ENCODE data around the gene APBA1.

APBA1 gene

GRCh38 chr9:69472101-69472620 lies 200.0 kb downstream of the APBA1 start:
- no peak for DNase-seq (ENCODE audit: low spot score)

DNA sequence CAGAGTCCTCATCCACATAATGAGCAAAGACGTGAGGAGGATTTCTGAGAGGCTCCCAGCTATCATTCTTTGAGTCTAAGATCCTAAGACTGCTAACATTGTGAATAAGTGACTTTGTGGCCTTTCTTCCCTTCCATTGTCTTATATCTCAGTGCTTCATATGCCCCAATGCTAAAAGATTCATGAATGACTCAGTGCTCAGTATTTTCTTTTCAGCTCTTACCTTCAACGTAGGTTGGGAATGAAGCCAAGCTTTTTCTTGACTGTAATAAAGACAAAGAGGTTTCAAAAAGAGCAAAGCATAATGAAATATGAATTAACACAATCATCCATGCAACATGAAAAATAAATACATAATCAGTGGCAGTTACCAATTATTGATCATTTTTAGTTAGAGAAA lies 200.7 kb downstream of the APBA1 start:
- no peak for DNase-seq (ENCODE audit: low spot score)

- DNase-seq (ENCODE audit: low spot score) = no peak
Measured at GRCh38 chr9:69470186-69470977, 201.8 kb downstream of the APBA1 start.

GRCh38 chr9:69469136-69469535 lies 203.0 kb downstream of the APBA1 start:
- DNase-seq (ENCODE audit: low spot score) = no peak

GRCh38 chr9:69468380-69468779 lies 203.8 kb downstream of the APBA1 start:
- DNase-seq (ENCODE audit: low spot score) = no peak

DNA sequence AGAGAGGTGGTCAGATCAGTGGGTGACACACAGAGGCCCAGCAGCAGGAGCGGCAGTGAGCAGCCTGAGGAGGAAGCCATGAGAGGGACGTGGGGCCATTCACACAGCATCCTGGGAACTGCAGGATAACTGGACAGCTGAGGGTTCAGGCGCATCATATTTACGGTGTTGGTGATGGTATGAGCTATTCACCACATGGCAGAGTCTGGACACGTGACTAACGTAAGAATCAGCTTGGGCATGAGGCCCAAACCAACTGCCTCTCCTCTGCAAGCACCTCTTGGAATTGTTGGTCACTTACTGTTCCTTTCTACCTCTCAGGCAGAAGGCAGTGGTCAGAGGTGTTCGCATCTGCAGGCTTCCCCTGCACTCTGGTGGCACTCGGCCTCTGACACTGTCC lies 206.0 kb downstream of the APBA1 start:
- DNase-seq (ENCODE audit: low spot score) = no peak

DNA sequence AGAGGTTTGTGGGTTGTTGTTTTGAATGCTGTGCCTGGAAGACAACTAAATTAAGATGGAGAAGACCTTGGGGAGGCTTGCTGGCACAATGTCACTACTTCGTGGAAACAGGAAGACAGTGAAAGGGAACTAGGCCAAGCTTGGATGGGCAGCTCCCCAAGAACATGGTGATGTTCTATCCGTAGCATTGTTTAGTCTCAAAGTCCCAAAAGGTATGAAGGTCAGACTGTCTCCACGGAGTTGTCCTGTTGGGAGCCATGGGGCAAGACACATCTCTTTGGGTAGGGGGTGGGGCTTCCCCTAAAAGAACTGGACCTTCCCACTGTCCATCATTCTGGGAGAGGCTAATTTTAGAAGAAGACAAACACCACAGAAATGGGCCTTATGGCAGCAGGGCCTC lies 206.7 kb downstream of the APBA1 start:
- no peak for DNase-seq (ENCODE audit: low spot score)

- DNase-seq (ENCODE audit: low spot score) = no peak
Measured at GRCh38 chr9:69463497-69464068, 208.6 kb downstream of the APBA1 start.

GRCh38 chr9:69462394-69462793 lies 209.8 kb downstream of the APBA1 start:
- DNase-seq (ENCODE audit: low spot score) = no peak

DNA sequence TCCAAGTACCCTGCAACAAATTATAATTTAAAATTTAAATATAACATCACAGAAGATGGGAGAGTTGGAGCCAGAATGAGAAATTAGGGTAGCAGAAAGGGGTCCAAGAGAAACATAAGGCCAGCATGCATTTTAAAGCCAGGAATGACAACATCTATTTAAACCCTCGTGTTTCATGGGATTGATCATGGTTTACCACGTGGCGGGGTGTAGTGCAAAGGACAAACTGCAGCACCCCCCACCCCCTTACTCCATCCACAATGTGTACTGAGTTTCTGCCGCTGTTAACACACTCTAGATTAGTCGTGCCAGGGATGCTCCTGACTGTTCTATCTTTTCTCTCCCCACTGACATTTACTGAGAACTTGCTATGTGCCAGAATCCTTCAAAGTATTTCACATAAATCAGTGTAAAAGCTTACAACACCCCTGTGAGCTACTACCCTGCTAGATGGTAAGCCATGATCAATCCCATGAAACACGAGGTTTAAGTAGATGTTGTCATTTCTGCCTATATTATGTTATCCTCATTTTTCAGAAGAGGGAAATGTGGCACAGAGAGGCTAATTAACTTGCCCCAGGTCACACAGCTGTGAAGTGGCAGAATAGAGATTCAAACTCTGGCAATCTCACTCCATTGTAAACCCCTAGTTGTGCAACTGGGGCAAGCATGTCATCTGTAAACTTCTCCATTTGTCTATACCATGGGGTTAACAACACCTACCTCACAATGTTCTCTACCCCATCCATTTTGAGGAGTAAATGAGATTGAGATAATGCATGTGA lies 210.9 kb downstream of the APBA1 start:
- no peak for DNase-seq (ENCODE audit: low spot score)

GRCh38 chr9:69460012-69460411 lies 212.2 kb downstream of the APBA1 start:
- no peak for DNase-seq (ENCODE audit: low spot score)

- no peak for DNase-seq (ENCODE audit: low spot score)
Measured at GRCh38 chr9:69458176-69458575, 214.0 kb downstream of the APBA1 start.

GRCh38 chr9:69456201-69456600 lies 216.0 kb downstream of the APBA1 start:
- no peak for DNase-seq (ENCODE audit: low spot score)

DNA sequence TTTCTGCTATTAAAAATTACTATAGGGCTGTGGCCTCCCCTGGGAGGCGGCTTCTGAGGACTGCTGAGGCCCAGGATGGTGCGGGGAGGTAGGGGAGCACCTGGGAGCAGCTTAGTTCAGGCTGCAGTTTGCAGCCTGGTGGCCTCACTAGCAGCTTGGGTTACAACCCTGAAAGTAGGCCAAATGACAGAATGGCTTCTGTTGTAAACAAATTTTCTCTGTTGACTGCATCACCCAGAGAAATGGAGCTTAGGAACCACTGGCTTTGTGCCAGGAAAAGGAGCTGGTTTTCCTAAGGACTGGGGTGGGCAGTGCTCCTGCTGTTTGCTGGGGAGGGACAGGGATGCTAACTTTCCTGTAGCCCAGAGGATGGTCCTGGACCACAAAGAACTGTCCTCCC lies 216.9 kb downstream of the APBA1 start:
- no peak for DNase-seq (ENCODE audit: low spot score)

DNA sequence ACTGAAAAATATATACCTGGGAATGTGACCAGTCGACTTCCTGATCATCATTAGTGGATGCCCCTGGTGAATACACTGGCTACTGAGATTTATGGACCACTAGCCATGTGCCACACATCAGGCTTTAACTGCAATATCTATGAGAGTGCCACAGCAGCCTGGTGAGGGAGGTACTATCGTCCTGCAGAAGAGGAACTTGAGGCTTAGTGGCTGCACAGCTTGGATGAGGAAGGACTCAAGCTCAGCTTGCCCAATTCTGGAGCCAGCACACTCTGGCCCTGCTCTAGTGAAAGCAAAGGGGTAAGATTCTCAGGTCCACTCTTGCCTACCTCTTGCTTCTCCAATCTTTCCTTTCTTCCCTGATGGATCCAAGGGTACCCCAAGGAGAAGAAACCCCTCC lies 217.8 kb downstream of the APBA1 start:
- DNase-seq (ENCODE audit: low spot score) = no peak

DNA sequence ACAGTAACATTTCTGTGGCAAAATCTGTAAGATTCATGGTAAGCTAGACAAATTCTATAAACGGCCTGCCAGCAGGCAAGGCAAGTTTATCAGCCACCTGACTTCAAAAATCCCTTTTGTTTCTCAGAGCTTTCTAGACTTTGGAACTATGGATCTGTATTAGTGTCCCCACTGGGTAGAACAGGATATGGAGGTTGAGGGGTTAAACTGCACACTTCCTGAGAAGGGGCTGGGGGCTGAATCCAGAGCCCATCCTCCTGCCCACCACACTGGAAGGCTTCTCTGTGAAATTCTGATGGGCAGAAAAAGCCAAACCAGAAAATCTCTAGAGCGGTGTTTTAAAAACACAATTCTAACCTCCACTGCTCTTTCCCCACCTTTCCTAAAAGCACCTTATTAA lies 218.4 kb downstream of the APBA1 start:
- no peak for DNase-seq (ENCODE audit: low spot score)

- DNase-seq (ENCODE audit: low spot score) = no peak
Measured at GRCh38 chr9:69452110-69452782, 219.9 kb downstream of the APBA1 start.

- DNase-seq (ENCODE audit: low spot score) = no peak
Measured at GRCh38 chr9:69446496-69446895, 225.7 kb downstream of the APBA1 start.

- no peak for DNase-seq (ENCODE audit: low spot score)
Measured at GRCh38 chr9:69445251-69445650, 226.9 kb downstream of the APBA1 start.

GRCh38 chr9:69444791-69445190 lies 227.4 kb downstream of the APBA1 start:
- DNase-seq (ENCODE audit: low spot score) = no peak

- DNase-seq (ENCODE audit: low spot score) = no peak
Measured at GRCh38 chr9:69444021-69444420, 228.2 kb downstream of the APBA1 start.

DNA sequence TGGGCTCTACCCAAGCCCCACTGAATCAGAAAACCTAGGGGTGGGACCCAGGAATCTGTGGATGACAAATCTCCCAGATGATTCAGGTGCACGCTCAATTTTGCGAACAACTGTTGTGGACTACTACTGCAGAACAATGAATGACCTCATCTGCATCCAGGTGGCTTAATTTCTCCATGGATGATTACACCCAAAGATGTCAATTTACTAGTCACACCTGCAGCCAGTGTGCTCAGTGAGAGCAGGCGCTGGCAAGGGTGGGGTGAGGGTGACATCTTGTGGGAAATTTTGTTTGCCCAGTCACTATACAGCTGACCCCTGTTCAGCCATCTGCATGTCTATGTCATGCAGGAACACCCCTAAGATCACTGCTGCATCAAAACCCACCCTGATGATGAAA lies 229.0 kb downstream of the APBA1 start:
- no peak for DNase-seq (ENCODE audit: low spot score)

Data from activated CD4-positive, alpha-beta T cell treated with anti-CD3 and anti-CD28 coated beads, Interleukin-2, Interleukin-4, amounts not matched to agents 100 ng/mL and 50 ng/mL, durations not matched to agents 16 hours and 8 hours (primary cell).